GM21619 (cell line): ENCODE data around the gene MSRB2.
"Not testable (repeated sequence)": the region's sequence is repeated elsewhere in the genome, so short reads cannot be mapped to it uniquely, and the experiment has no call there.

Source experiments
- ATAC-seq: cut with Tn5 transposase; IDR thresholded peaks from one replicate; pipeline ENCODE4 v1.9.1; 2021; ENCODE audit not compliant: unreplicated experiment

Gene MSRB2

DNA sequence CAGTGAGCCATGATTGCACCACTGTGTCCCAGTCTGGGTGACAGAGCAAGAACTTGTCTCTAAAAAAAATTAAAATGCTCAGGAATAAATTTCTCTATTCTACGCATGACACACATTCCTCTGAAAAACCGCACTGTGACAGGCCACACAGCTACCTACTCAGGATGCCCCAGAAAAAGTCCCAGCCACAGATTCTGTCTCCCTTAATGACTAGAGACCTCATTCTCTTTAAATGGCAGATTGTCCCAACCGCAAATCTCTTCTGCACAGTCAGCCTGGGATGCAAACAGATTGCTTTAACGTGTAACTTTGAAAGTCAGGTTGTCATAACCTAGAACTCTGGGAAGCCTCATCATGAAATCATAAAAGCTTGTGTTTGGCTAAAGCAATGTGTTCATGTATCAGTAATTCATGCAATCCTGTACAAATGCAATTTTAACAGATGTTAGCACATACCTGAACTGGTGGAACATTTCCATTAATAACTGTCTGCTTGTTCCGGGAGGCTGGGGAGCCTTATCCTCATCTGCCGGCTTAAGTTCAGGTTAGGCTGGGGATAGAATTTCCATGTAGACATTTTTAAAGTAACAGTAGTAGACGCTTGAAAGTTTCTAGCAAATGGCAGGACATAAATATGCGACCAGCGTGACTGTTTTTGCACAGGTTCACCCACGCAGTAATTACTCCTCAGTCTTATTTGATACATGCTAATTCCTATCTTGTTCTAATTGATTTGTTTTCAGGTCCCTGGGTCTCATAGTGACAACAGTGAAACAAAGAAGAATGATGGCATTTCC is 26.2 kb upstream of the MSRB2 start:
- ATAC-seq, result no peak

DNA sequence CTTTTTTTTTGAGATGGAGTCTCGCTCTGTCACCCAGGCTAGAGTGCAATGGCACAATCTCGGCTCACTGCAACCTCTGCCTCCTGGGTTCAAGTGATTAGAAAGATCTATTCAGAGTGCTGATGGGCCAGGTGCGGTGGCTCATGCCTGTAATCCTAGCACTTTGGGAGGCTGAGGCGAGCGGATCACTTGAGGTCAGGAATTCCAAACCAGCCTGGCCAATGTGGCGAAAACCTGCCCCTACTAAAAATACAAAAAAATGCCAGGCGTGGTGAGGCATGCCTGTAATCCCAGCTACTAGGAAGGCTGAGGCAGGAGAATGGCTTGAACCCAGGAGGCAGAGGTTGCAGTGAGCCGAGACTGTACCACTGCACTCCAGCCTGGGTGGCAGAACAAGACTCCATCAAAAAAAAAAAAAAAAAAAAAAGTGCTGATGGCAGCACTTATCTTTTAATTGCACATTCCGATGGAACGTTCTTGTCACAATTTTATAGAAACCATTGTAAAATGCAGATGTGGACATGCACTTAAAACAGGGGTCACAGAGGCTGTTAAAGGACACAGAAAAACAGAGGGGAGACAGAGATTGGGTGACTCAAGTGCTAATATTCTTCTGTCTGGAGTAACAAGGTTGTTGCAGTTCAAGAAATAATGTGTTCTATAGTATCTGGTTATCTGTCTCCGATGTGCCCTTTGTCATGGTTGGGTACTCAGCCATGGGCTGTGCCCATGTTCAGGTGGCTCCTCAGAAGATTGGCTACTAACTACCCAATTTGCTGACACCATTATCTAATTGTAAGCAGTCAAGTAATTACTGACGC is 25.1 kb upstream of the MSRB2 start:
- peak; percentile 14 for ATAC-seq

DNA sequence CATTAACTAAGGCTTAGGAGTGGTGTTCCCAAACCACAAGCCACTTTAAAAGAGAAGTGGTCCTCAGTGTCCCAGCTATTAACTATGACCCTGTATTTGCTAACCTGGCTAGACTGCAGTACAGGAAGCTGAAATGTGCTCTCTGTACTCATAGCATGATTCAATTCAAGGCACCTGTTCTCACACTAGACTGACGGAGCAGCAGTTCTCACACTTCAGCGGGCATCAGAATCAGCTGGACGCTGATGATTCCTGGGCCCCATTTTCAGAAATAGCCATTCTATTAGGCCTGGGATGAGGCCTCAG is 24.5 kb upstream of the MSRB2 start:
- ATAC-seq, result peak; percentile 53

GRCh38 chr10:23072593-23072992 is 22.8 kb upstream of the MSRB2 start:
- ATAC-seq, result not testable (repeated sequence)

- no peak for ATAC-seq
These were observed 21.9 kb upstream of the MSRB2 start for GRCh38 chr10:23073527-23073926.

DNA sequence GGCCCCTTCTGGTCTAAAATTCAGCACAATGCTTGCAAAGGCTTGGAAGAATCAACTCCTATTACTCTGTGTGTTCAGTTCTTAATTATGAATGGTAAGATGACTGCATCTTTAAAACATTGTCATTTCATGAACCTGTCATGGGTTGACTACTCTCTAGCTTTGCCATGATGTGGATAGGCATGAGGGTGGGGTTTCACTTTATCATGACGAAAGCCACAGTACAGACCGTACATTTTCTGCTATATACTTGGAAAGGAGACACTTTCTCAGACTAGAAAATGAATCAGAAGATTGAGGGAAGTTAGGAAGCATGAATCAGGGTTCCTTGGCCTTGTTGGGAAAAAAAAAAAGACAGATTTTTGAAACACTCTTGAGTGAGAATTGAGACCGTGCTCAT is 19.7 kb upstream of the MSRB2 start:
- ATAC-seq, result no peak

GRCh38 chr10:23078114-23078513 is 17.3 kb upstream of the MSRB2 start:
- no peak for ATAC-seq

DNA sequence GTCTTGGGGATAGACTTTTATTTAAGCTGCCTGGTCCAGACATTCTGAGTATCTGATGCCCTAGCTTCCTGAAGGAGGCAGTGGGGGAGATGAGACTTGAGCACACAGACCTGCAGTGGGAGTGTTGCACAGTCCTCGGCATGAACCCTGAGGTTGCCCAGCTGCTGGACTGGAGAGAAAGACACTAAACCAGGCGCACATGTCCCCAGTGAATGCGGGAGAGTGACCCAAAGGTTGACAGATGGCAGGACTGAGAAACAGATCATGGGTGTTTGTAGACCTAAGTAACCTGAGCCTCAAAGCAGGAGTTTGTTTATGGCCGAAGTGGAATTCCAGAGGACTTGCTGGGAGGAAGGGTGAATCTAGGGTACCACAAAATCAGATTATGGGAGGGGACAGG is 15.7 kb upstream of the MSRB2 start:
- ATAC-seq, result no peak

DNA sequence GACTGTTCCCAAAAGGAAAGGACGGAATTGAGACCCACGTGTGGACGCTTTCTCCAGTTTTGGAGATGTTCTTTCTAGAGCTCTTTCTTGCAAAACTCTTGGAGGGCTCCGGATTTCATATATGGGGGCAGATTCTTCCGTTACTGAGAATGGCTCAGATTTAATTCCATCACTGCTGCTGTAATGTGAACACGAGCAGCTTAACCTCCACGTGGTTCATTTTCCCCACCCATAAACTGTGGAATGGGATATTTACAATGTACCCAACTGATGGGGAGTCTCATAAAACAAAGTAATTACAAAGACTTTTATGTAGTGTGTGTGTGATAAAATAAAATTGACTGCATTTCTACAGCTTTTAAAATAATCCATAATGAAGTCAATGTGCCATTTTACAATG is 15.1 kb upstream of the MSRB2 start:
- ATAC-seq, result no peak

DNA sequence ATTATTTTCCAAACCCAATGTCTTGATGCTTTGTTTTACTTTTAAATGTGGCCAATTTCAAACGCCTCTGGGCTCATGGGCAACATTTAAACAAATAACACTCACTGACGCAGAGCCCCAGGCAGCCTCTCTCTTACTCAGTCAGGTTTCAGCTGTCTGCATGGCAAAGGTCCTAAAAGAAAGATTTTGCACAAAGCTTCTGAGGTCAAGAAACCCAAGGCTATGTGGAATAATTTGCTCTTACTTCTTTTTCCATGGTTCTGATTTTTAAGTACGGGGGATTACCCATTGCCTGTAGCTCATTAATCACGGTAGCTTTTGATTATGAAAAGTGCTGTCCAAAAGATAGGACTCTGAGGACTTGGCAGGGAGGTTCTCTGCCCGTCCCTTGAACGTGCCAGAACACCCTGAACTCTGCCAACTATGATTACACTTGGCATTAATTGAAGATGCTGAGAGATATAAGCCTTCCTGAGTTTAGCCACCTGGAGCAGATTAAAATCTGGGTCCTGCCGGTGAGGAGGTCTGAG is 14.1 kb upstream of the MSRB2 start:
- no peak for ATAC-seq

GRCh38 chr10:23081891-23082290 is 13.5 kb upstream of the MSRB2 start:
- no peak for ATAC-seq

GRCh38 chr10:23088609-23089008 is 6.8 kb upstream of the MSRB2 start:
- no peak for ATAC-seq

DNA sequence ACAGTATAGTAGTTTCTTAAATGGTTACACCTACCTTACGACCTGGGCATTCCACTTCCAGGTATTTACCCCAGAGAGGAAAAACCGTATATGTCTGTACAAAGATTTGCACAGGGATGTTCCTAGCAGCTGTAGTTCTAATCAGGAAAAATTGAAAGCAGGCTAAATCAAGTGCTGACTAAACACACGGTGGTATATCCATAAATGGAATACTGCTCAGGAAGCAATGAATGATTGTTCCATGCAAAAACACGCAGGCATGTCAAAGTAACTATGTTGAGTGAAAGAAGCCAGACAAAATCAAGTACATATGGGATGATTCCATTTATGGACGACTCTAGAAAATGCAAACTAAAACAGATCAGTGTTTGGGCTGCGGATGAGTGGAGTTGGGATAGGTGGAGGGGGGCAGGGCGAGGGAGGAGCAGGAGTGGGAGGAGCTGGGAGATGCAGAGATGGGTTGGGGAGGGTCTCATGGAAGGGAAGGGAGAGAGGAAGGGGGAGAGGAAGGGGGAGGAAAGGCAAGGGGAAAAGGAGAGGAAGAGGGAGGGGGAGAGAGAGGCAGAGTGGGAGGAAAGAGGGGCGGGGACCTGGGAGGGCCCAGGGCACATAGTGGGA is 484 bp upstream of the MSRB2 start:
- ATAC-seq, result no peak

GRCh38 chr10:23095966-23096801 is 805 bp downstream of the MSRB2 start:
- peak; percentile 53 for ATAC-seq

- ATAC-seq, result no peak
These were observed 1.6 kb downstream of the MSRB2 start for GRCh38 chr10:23096802-23097549.

GRCh38 chr10:23099079-23099478 is 3.7 kb downstream of the MSRB2 start:
- no peak for ATAC-seq

- no peak for ATAC-seq
These were observed 4.4 kb downstream of the MSRB2 start for GRCh38 chr10:23099816-23100215.

DNA sequence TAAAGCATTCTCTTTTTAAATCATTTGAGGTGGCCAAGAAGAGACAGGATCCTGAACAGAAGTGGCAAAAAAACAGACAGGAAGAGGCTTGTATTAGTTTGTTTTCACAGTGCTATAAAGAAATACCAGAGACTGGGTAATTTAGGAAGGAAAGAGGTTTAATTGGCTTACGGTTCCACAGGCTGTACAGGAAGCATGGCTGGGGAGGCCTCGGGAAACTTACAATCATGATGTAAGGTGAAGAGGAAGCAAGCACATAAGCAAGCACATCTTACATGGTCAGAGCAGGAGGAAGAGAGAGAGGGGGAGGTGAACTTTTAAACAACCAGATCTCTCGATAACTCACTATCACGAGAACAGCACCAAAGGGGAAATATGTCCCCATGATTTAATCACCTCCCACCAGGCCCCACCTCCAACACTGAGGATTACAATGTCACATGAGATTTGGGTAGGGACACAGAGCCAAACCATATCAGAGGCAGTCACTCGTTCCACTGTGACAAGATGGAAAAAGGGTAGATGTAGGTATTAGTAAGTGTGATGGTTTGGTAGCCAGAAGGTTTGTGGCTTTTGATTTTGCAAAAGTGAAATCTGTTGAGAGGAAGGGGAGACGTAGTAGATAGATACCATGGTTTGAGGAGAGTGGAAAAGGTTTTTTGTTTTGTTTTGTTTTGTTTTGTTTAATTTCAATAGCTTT is 5.1 kb downstream of the MSRB2 start:
- no peak for ATAC-seq

DNA sequence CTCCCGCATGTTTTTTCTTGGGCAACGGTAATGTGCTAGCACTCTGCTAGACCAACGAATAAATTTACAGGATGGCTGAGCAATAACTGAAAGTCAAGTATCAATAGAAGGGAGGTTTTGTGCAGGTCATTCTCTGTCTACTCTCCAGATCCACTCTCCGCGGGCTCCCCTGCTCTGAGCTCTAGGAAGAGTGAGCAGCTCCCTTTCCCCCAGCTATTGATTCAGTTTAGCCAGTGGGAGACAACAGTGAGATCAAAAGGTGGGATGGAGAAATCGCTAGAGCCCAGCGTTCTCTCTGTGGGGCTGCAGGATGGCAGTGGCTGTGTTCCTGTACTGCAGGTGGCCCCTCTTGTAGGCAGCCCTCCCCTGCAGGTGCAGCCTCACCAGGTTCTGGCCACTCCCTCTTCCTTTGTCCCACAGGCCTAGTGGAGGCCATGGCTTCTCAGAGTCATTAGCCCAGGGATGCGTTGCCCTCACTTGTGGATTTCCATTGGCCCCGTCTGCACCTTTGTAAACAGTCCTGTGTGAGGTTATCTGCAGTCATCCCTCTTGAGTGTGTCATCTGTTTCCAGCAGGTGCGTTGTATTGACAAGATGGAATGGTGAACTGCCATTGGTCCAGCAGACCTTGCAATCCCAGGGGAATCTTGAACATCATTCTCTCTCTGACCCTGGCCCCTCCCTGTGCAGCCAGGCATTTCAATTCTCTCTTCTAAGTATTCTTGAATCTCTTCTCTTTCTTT is 11.1 kb downstream of the MSRB2 start:
- ATAC-seq, result no peak
